ENCODE data around the gene HCK. TPM values are rescaled to one million over a fixed set of nuclear protein-coding genes. Genes with fewer than 3 reads are reported as not detected.

Gene HCK
- total and polyA plus RNA-seq, 9 donors = 1.7 to 11.4 (median 3.4) TPM

- TF ChIP-seq POLR2A (IDR thresholded peaks at IDR 0.05) (no peak), CTCF (IDR thresholded peaks at IDR 0.05) (no peak), EP300 (IDR thresholded peaks at IDR 0.05) (no peak)
- WGBS, 3 donors = 87 to 95% (median 89%) methylated on average over 3 of the region's 3 CpGs
- intact Hi-C loops (cut with DNase I) = no loop called here
- no peak for DNase-seq
- Histone ChIP-seq H3K27ac (no peak overlapping the region), H3K4me1 (ENCODE audit: insufficient read depth) (no peaks in the 10 kb centered on the region), H3K36me3 (no peaks in the 10 kb centered on the region), H3K9me3 (no peaks in the 10 kb centered on the region), H3K27me3 (no peaks in the 10 kb centered on the region), H3K4me3 (no peak overlapping the region)
Measured at GRCh38 chr20:32088759-32089158, 36.7 kb downstream of the HCK start.

- no peaks in the 10 kb centered on the region for H3K36me3 ChIP-seq
- H3K27ac ChIP-seq = no peak overlapping the region
- intact Hi-C loops (cut with DNase I) = no loop called here
- no peak overlapping the region for H3K4me3 ChIP-seq
- no peaks in the 10 kb centered on the region for H3K9me3 ChIP-seq
- TF ChIP-seq POLR2A (IDR thresholded peaks at IDR 0.05) (no peak), CTCF (IDR thresholded peaks at IDR 0.05) (no peak), EP300 (IDR thresholded peaks at IDR 0.05) (no peak)
- no peaks in the 10 kb centered on the region for H3K4me1 ChIP-seq (ENCODE audit: insufficient read depth)
- H3K27me3 ChIP-seq = no peaks in the 10 kb centered on the region
- WGBS, 3 donors = 54 to 56% (median 54%) methylated on average over 5 of the region's 5 CpGs
- no peak for DNase-seq
Measured at GRCh38 chr20:32089637-32090362, 37.8 kb downstream of the HCK start.

GRCh38 chr20:32091888-32092346 is 39.9 kb downstream of the HCK start:
- intact Hi-C loops (cut with DNase I) = no loop called here
- Histone ChIP-seq H3K4me1 (ENCODE audit: insufficient read depth) (no peaks in the 10 kb centered on the region), H3K36me3 (no peaks in the 10 kb centered on the region), H3K27ac (no peak overlapping the region), H3K9me3 (no peaks in the 10 kb centered on the region), H3K27me3 (no peaks in the 10 kb centered on the region), H3K4me3 (no peak overlapping the region)
- WGBS, 3 donors = 2 to 4% (median 3%) methylated on average over 7 of the region's 7 CpGs
- DNase-seq = peak; percentile 41 to 77 (median 65)
- TF ChIP-seq CTCF (IDR thresholded peaks at IDR 0.05) (peak; percentile 33 to 48 (median 43)), EP300 (IDR thresholded peaks at IDR 0.05) (no peak)

- H3K27me3 ChIP-seq = no peaks in the 10 kb centered on the region
- 72 to 81% (median 75%) methylated on average over 6 of the region's 6 CpGs for WGBS, 3 donors
- DNase-seq = no peak
- intact Hi-C loops (cut with DNase I) = no loop called here
- no peaks in the 10 kb centered on the region for H3K36me3 ChIP-seq
- no peaks in the 10 kb centered on the region for H3K9me3 ChIP-seq
- H3K27ac ChIP-seq = no peak overlapping the region
- TF ChIP-seq CTCF (IDR thresholded peaks at IDR 0.05) (no peak), EP300 (IDR thresholded peaks at IDR 0.05) (no peak), POLR2A (IDR thresholded peaks at IDR 0.05) (no peak)
- no peak overlapping the region for H3K4me3 ChIP-seq
- H3K4me1 ChIP-seq (ENCODE audit: insufficient read depth) = no peaks in the 10 kb centered on the region
Measured at GRCh38 chr20:32098786-32099185, 46.7 kb downstream of the HCK start.

Data from ovary (tissue), 9 donors.